NT2/D1 (cell line): ENCODE measurements around the gene ADORA2A.

ENCODE experiments used
- SUZ12 ChIP-seq: IDR thresholded peaks from 2 replicates; pipeline ENCODE4 v1.6.1; 2011; ENCODE audit not compliant: insufficient read length, insufficient read depth; ENCODE audit errors: extremely low read depth
- YY1 ChIP-seq: IDR thresholded peaks from 2 replicates; pipeline ENCODE4 v1.6.1; 2011; ENCODE audit not compliant: insufficient read length, insufficient read depth

- TF ChIP-seq SUZ12 = no peak
- TF ChIP-seq YY1 = no peak
Measured at GRCh38 chr22:24437091-24437490, 9.7 kb downstream of the ADORA2A start.
